HG03108 (cell line): ENCODE measurements around the gene ACTL6B.
"Not testable (repeated sequence)": the region's sequence is repeated elsewhere in the genome, so short reads cannot be mapped to it uniquely, and the experiment has no call there.

Experiments
- ATAC-seq: cut with Tn5 transposase; IDR thresholded peaks from one replicate; pipeline ENCODE4 v1.9.1; 2021; ENCODE audit warnings: moderate library complexity; ENCODE audit not compliant: unreplicated experiment

ACTL6B gene

DNA sequence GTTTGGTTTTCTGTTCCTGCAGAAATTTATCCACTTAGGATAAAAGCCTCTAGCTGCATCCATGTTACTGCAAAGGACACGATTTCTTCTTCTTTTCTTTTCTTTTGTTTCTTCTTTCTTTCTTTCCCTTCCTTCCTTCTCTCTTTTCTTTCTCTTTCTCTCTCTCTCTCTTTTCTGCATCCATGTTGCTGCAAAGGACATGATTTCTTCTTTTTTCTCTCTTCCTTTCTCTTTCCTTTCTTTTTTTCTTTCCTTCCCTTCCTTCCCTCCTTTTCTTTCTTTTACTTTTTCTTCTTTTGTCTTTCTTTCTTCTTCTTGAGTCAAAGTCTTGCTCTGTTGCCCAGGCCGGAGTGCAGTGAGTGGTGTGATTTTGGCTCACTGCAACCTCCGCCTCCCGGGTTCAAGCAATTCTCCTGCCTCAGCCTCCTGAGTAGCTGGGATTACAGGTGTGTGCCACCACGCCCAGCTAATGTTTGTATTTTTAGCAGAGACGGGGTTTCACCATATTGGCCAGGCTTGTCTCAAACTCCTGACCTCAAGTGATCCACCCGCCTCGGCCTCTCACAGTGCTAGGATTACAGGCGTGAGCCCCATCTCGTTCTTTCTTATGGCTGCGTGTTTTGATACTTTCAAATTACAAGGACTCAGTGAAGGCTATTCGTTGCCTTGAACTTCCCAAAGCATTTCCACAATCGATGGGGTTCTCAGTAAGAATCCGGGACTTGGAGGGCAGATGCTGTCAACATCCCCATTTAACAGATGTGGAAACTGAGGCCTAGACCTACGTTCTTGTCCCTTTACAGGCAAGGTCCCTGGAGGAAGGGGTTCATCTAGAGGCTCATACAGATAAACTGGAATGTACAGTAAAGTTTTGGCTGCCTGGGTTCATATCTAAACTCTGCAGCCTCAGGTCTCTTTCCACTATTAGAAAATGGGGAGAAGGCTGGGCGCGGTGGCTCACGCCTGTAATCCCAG lies 15.4 kb upstream of the ACTL6B start:
- ATAC-seq: no peak

GRCh38 chr7:100670074-100670473 lies 13.8 kb upstream of the ACTL6B start:
- ATAC-seq: no peak

- not testable (repeated sequence) for ATAC-seq
These were observed 12.9 kb upstream of the ACTL6B start for GRCh38 chr7:100669106-100669505.

DNA sequence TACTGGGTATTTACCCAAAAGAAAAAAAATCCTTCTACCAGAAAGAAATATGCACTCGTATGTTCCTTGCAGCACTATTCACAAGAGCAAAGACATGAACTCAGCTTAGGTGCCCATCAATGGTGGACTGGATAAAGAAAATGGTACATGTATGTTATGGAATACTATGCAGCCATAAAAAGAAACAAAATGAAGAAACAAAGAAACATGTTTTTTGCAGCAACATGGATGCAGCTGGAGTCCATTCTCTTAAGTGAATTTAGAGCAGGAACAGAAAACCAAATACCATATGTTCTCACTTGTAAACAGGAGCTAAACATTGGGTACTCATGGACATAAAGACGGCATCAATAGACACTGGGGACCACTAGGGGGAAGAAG lies 11.8 kb upstream of the ACTL6B start:
- no peak for ATAC-seq

DNA sequence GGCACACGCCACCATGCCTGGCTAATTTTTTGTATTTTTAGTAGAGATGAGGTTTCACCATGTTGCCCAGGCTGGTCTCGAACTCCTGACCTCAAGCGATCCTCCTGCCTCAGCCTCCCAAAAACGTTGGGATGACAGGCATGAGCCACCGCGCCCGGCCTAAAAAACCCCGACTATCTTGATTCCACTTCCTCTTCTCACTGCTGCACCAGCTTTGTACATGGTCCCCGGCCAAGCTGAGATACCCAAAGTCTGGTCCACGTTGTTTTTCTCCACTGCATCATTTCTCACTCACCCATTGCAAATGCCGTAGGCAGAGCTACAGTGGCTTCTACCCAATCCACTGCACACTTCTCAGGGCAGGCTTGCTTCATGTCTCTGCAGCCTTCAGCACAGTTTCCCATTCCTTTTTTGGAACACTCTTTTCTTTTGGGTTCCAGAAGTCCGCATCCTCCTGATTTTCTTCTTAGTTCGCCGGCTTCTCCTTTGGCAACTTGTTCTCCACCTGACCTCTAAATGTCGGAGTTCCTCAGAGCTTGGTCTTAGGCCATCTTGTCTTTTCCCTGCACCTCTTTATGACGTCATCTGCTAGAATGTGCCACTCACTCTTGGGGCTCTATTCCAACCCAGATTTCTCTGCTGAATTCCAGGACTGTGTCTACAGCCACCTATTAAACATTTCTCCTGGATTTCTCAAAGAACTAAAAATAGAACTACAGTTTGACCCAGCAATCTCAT lies 11.3 kb upstream of the ACTL6B start:
- ATAC-seq: no peak

GRCh38 chr7:100665168-100665726 lies 9.0 kb upstream of the ACTL6B start:
- no peak for ATAC-seq

DNA sequence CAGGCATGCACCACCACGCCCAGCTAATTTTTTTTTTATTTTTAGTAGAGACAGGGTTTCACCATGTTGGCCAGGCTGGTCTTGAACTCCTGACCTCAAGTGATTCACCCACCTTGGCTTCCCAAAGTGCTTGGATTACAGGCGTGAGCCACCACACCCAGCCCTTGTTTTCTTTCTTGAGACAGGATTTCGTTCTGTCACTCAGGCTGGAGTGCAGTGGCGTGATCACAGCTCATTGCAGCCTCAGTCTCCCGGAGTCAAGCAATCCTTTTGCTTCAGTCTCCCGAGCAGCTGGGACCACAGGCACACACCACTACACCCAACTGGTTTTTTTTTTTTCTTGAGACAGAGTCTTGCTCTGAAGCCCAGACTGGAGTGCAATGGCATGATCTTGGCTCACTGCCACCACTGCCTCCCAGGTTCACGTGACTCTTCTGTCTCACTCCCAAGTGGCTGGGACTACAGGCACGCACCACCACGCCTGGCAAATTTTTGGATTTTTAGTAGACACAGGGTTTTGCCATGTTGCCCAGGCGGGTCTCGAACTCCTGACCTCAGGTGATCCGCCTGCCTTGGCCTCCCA lies 6.0 kb upstream of the ACTL6B start:
- not testable (repeated sequence) for ATAC-seq

DNA sequence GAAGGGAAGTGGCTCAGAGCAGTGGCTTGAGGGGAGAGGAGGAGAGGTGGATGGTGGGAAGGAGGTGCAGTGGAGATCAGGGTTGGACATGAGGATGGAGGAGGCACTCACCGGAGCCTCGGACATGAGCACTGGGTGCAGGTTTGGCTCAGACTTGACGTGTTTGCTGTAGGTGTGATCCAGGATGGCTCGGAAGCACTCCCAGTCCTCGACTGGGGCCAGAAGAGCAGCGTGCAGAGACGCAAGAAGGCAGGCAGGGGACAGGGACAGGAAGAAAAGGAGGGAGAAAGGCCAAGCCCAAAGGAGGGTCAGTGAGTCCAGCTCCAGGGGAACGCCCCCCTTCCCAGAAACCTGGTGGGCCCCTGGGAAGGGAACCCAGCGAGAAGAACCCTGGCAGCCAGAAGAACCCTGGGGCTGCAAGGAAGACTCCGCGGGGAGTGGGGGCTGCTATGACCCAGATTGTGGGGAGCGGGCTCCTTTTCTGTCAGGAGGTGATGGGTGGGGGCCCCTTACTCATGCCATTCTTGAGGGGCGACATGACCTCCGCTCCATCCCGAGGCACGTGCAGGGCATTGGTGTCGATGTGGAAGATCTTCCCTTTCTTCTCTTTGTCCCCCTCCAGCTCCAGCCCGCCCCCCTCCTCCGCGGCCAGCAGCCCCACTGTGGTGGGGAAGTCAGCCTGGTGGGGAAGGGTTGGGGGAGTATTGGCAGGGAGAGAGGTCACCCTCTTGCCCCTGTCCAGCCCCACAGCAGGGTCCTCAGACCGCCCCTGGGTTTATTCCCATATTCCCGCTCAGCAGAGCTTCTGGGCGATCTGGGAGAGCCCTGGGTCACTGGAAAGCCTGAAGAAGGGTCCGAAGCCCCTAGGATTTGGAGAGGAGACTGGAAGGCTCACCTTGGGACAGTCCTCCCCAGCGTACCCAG lies 1.1 kb downstream of the ACTL6B start:
- ATAC-seq: no peak

DNA sequence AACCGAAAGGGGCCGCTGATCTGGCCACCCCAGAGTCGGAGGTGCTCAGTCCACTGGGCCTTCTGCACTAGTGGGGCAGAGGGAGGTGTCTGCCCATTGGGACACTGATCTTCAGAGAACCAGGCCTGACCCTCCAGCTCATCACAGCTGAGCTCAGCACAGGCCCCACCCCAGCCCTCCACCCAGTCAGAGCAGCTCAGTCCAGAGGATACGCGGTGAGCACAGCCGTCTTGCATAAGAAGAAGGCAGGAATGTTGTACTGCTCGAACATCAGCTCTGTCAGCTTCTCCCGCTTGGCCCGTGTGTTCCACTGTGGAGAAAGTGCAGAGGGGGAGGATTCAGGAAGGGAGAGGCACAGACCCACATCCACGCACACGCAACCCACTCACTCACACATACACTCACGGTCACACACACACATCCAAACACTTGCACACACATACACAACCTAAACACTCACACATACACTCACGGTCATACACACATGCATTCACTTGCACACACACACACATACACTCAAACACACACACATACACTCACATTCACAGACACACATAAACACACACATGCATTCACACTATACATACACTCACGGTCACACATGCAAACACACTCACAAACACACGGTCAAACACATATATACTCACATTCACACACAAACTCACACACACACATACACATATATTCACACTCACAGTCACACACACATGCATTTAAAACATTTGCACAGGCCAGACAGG lies 6.3 kb downstream of the ACTL6B start:
- ATAC-seq: no peak

GRCh38 chr7:100642534-100642907 lies 13.7 kb downstream of the ACTL6B start:
- ATAC-seq: no peak

DNA sequence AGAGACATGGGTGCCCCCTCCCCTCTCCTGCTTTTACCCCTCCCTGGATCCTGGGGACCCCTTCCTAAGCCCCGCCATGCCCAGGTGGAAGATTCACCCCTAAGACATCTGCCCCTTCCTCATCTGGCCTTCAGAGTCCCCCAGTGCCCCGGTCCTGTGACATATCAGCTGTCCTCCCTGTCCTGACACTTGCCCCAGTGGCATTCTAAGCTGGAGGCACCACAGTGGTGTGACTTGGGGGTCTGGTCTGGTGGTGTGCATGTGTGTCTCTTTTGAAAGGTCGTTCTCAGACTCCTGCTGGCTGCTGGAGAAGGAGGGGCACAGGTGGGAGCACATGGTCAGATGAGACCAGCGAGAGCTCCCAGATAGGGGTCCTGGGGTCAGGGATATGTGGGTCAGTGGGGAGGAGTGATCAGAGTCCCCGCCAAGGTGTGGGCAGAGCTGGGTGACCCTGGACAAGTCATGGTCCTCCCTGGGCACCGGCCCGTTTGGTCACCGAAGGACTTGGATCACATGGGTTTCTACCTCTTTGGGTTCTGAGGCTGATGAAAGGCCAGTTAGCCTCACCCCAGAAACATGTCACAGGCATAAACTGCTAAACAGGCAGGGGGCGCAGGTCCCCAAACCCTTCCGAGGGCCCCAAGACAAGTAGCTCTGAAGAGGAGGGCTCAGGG lies 14.3 kb downstream of the ACTL6B start:
- no peak for ATAC-seq

GRCh38 chr7:100641463-100641859 lies 14.8 kb downstream of the ACTL6B start, which contains the start of gene TFR2:
Gene TFR2 (minus strand): TSS chr7:100641552. CDS start chr7:100641509, 43 bp downstream.
- no peak for ATAC-seq

DNA sequence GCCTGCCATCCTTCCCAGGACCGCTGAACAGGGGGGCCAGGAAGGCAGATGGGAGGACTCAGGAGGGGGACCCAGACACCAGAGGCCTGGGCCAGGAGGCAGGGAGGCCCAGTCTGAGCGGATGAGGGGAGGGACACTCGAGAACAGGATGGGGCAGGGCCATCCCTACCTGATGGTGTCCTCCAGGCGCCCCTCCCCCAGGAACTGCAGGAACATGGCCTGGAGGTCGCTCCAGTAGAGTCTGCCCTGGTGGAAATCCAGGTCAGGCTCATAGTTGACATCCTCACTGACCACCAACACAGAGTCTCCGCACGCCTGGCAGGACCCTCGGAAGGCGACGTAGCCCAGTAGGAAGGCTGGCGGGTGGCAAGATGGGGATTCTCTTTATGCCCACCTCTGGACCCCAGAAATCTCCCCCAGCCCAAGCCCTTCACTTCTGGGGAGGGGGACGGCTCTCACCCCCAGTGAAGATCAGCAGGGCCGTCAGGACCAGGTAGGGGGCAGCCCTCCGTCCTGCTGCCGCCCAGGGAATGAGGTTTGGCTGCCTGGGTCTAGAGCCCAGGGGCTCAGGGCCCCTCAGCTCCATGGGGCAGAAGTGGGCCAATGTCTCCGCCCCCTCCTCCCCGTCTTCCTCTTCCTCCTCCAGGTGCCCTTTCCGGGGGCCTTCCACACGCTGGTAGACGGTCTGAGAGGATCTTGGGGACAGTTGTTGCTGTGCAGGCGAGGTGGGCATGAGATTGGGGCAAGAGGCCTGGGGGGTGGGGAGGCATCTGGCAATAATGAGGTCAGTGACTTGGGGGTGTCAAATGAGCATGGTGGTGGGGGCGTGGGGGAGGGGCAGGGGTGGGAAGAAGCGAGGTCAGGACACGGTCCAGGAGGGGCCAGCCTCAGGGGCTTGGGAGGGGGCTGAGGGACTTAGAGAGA lies 15.5 kb downstream of the ACTL6B start:
- ATAC-seq: no peak

GRCh38 chr7:100639995-100640516 lies 16.2 kb downstream of the ACTL6B start:
- no peak for ATAC-seq

DNA sequence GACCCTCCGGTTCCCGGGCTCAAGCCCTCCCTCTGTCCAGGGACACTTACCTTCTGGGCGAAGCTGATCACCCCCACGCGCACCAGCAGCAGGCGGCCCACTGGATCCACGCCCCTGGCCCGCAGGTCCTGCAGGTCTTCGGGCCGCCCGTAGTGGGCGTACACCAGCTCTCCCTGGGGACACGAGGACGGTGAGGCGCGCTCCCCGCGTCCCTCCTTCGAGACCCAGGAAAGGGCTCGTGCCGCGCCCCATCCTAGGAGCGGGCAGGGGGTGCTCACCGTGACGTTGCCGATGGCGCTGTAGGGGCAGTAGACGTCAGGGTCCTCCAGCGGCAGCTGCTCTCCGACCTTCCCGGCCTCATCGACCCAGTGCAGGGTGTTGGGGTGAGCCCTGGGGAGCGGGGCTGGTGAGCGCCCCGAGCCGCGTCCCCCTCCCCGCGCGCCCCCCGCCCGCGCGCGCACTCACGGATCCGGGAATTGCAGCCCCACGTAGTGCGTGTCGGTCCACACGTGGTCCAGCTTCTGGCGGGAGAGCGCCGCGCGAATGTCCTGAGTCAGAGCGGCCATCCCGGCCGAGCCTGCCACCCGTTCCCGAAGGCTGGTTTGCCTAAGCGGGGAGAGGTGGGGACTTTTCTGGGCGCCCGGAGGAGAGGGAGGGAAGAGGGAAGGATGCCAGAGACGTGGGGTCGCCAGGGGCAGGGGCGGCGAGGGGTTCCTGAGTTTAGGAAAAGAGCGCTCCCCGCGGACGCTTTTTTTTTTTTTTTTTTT lies 23.1 kb downstream of the ACTL6B start:
- no peak for ATAC-seq

GRCh38 chr7:100630066-100630465 lies 26.2 kb downstream of the ACTL6B start:
- no peak for ATAC-seq
